A172 (cell line): ENCODE results near the gene DNAJB12. TPM values are rescaled to one million over a fixed set of nuclear protein-coding genes. Genes with fewer than 3 reads are reported as not detected.
"Not testable (repeated sequence)": the region's sequence is repeated elsewhere in the genome, so short reads cannot be mapped to it uniquely, and the experiment has no call there.

Experiments
- DNase-seq: peaks from one replicate; pipeline ENCODE4 v3.0.0-alpha.2; 2015; ENCODE audit warnings: low spot score
- total RNA-seq: library from RNA; depleted of rRNA; stranded (reverse); fragments of >200 nt; shearing (Covaris generic); gene quantifications from 2 replicates; pipeline ENCODE4 v1.2.3, GENCODE V29; 2014

Gene DNAJB12
- total RNA-seq, 1 experiment from 2014 or later, result 33.1 TPM

DNA sequence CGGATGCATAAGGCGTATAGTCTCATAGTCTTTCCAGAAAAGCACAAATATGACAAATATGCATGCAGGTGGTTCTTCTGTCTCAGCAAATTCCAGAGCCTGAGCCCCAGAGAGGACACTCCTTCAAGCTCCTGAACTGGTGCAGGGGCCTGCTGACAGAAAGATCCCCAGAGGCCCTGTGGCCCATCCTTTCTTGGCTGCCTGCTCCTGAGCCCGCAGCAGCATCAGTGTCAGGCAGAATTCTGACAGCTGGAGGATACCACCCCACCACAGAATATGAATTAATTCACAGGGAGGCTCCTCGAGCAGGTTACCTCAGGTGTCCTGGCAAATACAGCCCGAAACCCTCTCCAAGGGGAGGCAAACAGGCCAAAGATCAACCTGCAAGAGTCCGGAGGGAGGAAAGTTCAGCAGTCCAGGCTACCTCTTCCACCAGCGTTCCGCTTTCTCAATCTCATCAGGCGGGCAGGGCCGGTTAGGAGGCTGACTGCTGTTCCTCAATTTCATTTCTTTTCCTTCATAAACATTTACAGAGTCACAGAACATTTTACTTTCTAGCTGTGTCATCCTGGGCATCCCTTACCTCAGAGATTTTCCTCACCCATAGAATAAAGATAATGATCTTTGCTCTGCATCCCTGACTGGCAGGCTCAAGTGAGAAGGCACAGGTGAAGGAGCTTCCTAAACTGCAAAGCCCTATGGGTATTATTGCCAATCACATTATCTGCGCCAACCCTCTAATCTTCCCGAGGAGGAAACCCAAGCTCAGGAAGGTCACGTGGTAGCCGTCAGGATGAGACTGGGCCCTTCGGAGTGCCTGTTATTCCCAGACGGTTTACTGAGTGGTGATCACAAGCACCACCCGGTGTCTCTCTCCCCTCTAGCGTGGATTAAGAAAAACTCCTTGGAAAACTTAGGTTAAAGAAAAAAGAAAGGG is 1.4 kb downstream of the DNAJB12 start:
- no peak for DNase-seq

DNA sequence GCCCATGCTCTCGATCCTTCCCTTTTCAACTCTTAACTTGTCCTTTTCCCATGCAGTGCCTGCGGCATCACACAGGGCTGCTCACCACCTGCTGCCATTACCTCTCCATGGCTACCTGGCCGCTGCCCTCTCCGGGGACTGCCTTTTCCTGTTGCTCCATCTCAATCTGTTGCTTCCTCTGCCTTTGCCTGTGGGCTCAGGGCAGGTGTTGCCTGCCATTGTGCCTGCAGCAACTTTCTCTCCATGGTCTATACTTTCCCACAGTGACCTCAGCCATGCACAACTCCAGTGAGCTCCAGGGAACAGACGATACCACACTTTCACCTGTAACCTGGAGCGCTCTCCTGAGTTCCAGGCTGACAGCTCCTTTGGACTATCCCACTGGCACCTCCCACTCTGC is 3.2 kb downstream of the DNAJB12 start:
- no peak for DNase-seq

DNA sequence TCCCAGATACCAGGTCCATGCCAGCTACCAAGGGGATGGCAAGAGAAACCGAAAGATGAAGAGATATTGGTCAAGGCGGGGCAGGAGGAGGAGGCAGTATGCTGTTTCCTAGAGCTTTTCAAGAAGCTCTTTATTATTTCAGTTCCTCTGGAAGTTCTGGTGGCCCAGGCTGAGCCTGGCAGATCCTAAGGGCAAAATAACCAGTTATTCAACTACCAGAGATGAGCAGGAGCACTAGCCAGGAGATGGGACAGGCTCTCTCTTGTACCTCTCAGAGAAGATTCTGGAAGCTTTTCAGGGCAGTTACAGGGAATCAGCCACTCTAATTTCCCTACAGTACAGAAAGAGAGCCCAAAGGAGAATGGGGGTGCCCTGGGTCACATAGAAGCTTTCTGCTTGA is 5.3 kb downstream of the DNAJB12 start:
- DNase-seq, result no peak

DNA sequence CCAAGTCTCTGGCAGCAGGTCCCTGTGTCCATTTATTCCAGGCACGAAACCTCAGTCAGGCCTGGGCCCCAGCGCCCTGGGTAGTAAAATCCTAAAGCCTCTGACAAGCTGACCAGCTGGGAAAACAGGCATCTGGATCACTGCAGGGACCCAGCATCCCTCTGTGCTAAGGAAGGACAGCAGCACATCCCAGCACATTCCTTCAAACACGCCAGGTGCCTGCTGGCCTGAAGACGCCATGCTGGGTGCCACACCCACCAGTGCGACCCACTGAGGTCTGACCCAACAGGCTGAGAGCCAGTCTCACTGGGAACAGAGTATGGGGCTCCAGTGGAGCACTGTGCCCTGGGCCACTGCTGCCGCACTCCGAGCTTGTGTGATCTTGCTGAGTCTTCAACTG is 6.4 kb downstream of the DNAJB12 start:
- DNase-seq, result no peak

DNA sequence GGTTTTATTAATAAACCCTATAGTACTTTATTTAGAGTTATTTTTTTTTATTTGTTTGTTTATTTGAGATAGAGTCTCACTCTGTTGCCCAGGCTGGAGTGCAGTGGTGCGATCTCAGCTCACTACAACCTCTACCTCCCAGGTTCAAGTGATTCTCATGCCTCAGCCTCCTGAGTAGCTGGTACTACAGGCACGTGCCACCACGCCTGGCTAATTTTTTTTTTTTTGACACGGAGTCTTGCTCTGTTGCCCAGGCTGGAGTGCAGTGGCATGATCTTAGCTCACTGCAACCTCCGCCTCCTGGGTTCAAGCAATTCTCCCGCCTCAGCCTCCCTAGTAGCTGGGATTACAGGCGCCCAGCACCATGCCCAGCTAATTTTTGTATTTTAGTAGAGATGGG is 8.6 kb downstream of the DNAJB12 start:
- not testable (repeated sequence) for DNase-seq

GRCh38 chr10:72344932-72345331 is 9.8 kb downstream of the DNAJB12 start:
- no peak for DNase-seq

- DNase-seq, result no peak
Observed at GRCh38 chr10:72342911-72343310, 11.8 kb downstream of the DNAJB12 start.

DNA sequence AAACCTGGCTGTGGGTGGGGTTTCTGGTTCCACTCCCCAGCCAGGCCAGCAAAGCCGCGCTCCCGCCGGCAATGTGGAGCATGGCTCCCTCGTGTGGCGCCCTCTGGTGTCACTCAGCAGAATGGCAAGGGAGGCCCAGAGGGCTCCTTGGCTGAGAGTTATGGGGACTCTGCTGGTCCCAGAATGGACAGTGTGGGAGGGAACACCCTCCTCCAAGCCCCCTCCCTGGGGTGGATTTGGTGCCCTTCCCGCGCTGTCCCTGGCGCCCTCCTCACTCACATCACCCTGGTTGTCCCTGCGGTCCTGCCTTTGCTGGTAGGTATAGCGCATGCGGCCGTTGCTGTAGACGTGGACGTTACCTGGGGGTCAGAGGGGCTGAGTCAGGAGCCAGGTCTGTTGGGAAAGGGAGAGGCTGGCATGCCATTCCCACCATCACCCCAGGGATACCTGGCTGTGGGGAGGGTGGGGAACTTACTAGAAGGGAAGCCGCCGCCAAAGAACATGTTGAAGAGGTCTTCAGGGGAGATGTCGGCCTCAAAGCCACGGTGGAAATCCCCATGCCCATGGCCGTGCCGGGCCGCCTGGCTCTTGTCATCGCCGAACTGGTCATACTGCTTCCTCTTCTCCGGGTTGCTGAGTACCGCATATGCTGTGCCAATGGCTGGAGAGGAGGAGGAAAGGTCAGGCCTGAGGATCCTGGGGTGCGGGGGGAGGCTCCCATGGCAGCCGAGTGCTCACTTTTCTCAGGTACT is 14.0 kb downstream of the DNAJB12 start:
- no peak for DNase-seq

GRCh38 chr10:72338180-72338579 is 16.5 kb downstream of the DNAJB12 start:
- DNase-seq, result no peak

DNA sequence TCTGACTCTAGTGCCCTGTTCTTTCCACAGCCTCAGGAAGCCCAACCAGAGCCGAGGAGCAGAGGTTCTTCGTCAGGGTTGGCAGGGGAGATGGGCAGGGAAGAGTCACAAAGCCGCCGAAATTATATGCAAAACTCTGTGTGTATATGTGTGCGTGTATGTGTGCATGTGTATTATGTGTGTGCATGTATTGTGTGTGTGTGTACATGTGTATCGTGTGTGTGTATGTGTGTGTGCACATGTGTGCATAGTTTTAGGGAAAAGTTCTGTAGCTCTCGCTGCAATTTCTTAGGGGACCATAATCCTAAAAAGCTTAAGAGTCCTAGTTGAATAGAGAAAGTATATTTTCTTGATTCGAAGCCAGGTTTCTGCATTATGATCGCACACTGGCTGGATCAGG is 17.0 kb downstream of the DNAJB12 start:
- DNase-seq, result no peak

DNA sequence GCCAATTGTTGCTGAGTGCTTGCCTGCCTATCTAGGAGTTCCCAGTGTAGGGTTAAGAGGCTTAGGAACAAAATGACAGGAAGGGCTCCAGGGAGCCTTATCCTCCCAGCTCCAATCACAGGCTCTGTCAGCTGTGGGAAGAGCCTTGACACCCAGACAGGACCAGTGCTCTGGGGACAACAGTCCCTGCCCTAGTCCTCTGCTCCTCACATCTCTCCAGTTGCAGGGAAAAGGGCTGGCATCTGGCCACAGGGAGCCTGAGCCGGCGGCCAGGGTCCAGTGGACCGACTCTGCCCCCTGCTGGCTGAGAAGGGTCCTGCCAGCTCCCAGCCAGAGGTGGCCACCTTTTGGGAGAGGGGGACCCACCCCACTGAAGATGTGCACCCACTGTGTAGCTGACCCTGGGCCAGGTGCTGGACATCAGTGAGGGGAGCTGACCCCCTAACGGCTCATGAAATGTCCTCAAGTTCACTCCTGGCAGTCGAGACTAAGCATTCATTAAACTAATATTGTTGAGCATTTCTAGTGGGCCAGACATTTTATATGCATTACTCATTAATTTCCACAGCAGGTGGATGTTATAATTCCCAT is 17.6 kb downstream of the DNAJB12 start:
- peak; percentile 64 for DNase-seq

- no peak for DNase-seq
Observed at GRCh38 chr10:72336259-72337038, 18.3 kb downstream of the DNAJB12 start.

DNA sequence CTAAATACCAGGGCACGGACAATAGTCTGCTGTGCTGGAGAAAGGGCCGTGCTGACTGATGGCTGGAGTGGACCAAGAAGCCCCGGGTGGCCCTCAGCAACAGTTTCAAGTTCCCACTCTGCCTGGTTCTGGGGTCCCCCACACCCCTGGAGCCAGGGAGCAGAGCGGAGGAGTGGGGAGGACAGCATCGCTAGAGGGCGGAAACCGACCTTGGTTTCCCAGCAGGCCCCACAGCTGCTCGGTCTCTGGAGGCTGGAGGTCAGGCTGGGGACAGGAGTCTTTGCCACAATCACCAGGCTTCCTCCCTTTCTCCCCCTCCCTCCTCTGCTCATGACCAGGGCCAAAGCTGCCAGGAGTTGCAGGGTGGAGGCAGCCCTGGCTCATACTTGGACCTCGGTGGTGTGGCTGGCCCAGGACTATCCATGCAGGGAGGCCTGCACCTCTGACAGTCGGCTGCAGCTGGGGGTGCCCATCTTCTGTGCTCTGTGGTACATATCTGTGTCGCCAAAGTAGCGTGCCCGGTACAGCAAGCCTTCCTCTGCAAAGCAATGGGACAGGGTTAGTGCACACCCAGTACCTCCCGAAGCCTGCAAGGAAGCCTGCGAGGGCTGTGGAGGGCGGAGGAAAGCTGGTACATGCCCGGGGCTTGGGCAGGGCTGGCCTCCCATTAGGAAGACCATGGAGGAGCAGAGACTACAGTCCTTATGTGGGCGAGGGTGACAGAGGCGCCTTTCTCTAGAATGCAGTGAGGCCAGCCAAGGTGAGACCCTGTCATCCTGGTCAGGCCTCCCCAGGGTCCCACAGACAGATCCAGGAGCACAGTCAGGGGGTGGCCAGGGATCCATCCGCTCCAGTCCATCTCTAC is 19.1 kb downstream of the DNAJB12 start:
- DNase-seq, result peak; percentile 78

- DNase-seq, result peak; percentile 90
Observed at GRCh38 chr10:72334825-72335393, 19.8 kb downstream of the DNAJB12 start.

DNA sequence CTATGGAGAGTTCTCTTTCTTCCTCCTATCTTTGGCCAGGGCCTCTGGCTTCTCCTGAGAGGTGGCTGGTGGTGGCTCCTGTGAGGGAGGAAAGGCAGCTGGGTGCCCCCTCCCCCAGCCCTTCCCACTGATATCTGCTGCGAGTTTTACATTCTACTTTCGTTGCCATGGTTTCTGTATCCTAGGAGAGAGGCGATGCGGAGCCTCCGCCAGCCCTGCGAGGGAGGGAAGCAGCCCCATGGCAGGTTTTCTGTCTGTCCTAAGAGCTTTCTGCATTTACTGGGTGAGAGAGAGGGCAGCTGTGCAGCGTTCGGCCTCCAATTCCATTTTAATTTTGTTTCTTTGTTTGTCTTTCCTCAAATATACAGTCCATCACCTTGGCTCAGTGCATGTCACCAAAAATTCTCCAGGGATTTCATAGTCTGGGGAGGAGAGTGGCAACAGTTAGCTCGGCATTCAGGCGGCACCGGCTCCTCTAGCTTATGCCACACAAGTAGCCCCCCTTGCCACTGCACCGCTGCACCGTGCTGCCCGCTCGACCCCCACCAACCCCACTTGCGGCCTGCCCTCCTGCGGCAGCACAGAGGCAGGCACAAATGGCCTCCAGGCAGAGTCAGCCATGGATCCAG is 20.4 kb downstream of the DNAJB12 start:
- DNase-seq, result peak; percentile 60

- DNase-seq, result no peak
Observed at GRCh38 chr10:72333112-72334015, 21.4 kb downstream of the DNAJB12 start.

- DNase-seq, result no peak
Observed at GRCh38 chr10:72332423-72333111, 22.2 kb downstream of the DNAJB12 start.
